ENCODE data around the gene CCDC78. TPM values are rescaled to one million over a fixed set of nuclear protein-coding genes. Genes with fewer than 3 reads are reported as not detected.

Gene CCDC78
- total RNA-seq, 4 donors from 2014 or later = 0.13 TPM; not detected in 3

DNA sequence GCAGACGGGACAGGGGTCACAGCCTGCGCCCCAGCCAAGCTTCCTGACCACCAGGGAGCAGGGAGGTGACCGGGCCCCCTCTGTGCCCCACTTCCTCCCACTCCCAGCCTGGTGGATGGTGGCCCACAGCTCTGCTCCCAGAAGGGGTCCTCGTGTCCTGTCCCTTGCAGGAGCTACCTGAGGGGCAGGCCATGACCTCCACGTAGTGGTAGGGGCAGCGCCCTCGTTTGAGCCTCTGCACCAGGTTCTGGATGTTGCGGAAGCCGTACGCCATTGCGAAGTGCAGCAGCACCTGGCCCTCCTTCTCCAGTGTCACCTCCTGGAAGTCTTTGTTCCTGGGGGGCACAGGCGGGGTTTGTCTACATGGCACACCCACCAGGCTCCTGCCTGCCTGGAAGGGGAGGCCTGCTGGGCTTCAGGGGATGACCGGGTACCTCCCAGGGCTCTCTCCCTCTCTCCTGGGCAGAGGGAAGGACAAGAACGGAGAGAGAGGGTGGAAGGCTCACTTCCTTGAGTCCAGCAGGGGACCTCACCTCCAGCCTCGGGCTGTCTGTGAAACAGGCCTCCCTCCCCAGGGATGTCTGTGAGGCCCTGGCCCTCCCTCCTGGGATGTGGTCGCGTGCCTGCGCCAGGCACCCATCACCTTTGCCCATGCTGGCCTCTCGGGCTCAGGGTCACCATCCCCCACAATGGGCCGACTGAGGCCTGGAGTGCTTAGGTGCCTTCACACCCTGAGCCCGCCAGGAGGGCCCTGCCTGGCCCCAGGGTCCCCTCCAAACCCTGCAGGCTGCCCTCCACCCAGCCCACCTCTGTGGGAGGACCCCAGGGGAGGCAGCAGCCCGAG lies 4.6 kb upstream of the CCDC78 start:
- Histone ChIP-seq H3K36me3 (peaks cover 0 to 65% of the 10 kb centered on the region in 2 donors), H3K4me3 (no peak overlapping the region), H3K9me3 (no peaks in the 10 kb centered on the region), H3K27ac (no peak overlapping the region), H3K27me3 (peaks cover 36% of the 10 kb centered on the region), H3K4me1 (peaks cover 0 to 33% (median 18%) of the 10 kb centered on the region in 3 donors)
- ATAC-seq = no peak
- TF ChIP-seq POLR2A (IDR thresholded peaks at IDR 0.05) = no peak
- TF ChIP-seq POLR2AphosphoS5 (IDR thresholded peaks at IDR 0.05) = no peak
- TF ChIP-seq EP300 (IDR thresholded peaks at IDR 0.05) = no peak
- TF ChIP-seq, protein P1, sequence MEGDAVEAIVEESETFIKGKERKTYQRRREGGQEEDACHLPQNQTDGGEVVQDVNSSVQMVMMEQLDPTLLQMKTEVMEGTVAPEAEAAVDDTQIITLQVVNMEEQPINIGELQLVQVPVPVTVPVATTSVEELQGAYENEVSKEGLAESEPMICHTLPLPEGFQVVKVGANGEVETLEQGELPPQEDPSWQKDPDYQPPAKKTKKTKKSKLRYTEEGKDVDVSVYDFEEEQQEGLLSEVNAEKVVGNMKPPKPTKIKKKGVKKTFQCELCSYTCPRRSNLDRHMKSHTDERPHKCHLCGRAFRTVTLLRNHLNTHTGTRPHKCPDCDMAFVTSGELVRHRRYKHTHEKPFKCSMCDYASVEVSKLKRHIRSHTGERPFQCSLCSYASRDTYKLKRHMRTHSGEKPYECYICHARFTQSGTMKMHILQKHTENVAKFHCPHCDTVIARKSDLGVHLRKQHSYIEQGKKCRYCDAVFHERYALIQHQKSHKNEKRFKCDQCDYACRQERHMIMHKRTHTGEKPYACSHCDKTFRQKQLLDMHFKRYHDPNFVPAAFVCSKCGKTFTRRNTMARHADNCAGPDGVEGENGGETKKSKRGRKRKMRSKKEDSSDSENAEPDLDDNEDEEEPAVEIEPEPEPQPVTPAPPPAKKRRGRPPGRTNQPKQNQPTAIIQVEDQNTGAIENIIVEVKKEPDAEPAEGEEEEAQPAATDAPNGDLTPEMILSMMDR (IDR thresholded peaks at IDR 0.05) = no peak
- 90% methylated on average over 2 of the region's 22 CpGs; no CpG with 5 or more reads in 1 of the 2 donors for WGBS, 2 donors (ENCODE audit: low coverage in 1 of 2)

DNA sequence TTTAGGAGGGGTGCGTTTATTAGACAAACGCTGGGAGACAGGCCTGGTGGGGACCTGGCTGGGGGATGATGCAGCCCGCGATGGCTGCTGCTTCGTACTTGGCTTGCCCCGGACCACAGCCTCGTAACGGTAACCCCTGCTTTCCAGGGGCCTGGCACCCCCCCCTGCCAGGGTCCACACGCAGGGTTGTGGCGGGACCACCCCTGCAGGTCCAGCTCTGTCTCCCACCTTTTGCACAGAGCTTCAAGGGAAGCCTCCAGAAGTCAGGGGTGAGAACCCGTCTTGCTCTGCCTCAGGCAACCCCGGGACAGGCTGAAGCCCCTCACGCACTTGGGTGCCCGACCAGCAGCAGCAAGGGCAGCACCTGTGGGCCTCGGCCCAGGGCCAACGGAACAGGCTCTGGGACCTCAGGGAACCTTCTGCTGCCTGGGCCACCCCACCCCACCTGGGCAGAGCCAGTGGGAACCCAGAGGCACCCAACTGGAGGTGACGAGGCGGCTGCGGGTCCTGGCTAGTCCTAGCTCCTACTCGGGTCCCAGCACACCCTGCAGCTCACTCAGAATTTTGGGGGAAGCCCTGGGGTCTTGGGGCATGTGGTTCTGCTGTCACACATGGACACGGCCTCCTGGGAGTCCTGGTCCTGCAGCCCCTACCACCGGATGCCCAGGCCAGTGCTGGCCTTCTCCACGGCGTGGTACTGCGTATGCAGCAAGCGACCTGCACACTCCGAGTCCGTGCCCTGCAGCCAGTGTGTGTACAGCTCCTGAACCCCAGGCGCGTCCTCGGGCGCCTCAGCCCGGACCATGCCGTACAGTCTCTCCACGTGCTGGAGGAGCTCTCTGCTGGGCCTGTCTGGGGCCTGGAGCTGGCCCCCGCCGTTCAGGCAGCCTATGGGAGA lies 3.8 kb upstream of the CCDC78 start:
- no peak overlapping the region for H3K27ac ChIP-seq
- WGBS, 2 donors (ENCODE audit: low coverage in 1 of 2) = no CpG with 5 or more reads among the region's 37 CpGs
- peaks cover 45% of the 10 kb centered on the region for H3K27me3 ChIP-seq
- TF ChIP-seq, protein P1 (IDR thresholded peaks at IDR 0.05) = no peak
- TF ChIP-seq POLR2AphosphoS5 (IDR thresholded peaks at IDR 0.05) = no peak
- TF ChIP-seq POLR2A (IDR thresholded peaks at IDR 0.05) = no peak
- TF ChIP-seq EP300 (IDR thresholded peaks at IDR 0.05) = no peak
- no peak for ATAC-seq
- H3K4me3 ChIP-seq = no peak overlapping the region
- no peaks in the 10 kb centered on the region for H3K9me3 ChIP-seq
- peaks cover 0 to 57% of the 10 kb centered on the region in 2 donors for H3K36me3 ChIP-seq
- peaks cover 0 to 35% (median 18%) of the 10 kb centered on the region in 3 donors for H3K4me1 ChIP-seq

DNA sequence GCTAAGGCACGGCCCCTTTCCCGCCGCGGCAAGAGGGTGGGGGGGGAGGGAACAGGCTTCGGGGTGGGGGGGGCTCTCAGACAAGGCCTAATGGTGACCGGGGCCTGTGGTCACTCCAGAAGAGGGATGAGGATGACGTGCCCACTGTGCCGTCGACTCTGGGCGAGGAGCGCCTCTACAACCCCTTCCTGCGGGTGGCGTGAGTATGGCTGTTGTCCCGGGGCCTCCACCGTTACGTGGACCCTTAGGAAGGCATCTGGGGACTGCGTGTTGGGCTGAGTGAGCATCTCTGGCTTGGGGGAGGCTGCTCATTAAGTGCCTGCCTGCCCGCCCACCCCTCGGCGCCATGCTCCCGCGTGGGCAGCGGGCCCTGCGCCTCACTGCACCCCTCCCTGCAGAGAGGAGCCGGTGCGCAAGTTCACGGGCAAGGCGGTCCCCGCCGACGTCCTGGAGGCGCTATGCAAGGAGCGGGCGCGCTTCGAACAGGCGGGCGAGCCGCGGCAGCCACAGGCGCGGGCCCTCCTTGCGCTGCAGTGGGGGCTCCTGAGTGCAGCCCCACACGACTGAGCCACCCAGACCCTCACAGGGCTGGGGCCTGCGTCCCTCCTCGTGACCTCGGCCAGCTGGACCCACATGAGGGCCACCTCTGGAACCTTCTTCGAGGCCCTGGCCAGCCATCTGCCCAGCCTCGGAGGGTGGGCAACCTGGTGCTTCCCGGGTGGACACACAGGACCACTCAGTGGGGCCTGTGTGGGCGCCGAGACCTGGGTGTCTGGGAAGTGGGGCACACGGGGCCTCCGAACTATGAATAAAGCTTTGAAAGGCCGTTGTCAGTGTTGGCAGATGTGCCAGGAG lies 2.9 kb upstream of the CCDC78 start:
- Histone ChIP-seq H3K27ac (no peak overlapping the region), H3K36me3 (peaks cover 0 to 48% of the 10 kb centered on the region in 2 donors), H3K27me3 (peaks cover 54% of the 10 kb centered on the region), H3K4me3 (peak overlapping the region in 1 of 2 donors; percentile 56), H3K9me3 (no peaks in the 10 kb centered on the region), H3K4me1 (peaks cover 0 to 35% (median 18%) of the 10 kb centered on the region in 3 donors)
- TF ChIP-seq EP300 (IDR thresholded peaks at IDR 0.05) = no peak
- TF ChIP-seq POLR2AphosphoS5 (IDR thresholded peaks at IDR 0.05) = no peak
- TF ChIP-seq POLR2A (IDR thresholded peaks at IDR 0.05) = no peak
- TF ChIP-seq, protein P1 (IDR thresholded peaks at IDR 0.05) = no peak
- ATAC-seq = no peak
- no CpG with 5 or more reads among the region's 55 CpGs for WGBS, 2 donors (ENCODE audit: low coverage in 1 of 2)

DNA sequence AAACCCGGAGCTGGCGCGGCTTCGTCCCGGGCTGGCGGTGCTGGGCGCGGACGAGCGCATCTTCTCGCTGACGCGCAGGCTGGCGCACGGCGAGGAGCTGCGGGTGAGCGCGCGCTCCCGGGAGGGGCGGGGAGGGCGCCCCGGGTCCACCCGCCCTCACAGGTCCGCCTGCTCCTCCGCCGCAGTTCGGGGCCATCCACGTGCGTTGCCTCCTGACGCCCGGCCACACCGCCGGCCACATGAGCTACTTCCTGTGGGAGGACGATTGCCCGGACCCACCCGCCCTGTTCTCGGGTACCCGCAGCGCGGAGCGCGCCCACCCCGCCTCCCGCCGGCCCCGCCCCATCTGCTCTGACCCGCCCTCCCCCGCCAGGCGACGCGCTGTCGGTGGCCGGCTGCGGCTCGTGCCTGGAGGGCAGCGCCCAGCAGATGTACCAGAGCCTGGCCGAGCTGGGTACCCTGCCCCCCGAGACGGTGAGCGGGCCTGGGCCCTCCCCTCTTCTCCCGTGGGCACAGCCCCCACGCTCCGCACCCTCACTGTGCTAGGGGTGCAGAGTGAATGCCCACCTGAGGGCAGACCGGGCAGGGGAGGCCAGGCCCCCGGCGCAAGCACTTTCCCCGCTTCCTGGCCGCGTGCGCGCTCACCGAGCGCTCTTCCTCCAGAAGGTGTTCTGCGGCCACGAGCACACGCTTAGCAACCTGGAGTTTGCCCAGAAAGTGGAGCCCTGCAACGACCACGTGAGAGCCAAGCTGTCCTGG lies 2.1 kb upstream of the CCDC78 start:
- no CpG with 5 or more reads among the region's 80 CpGs for WGBS, 2 donors (ENCODE audit: low coverage in 1 of 2)
- H3K27me3 ChIP-seq = peaks cover 55% of the 10 kb centered on the region

More for the DNA sequence above, 2.1 kb upstream of the CCDC78 start:
- no peaks in the 10 kb centered on the region for H3K9me3 ChIP-seq
- peaks cover 0 to 35% (median 18%) of the 10 kb centered on the region in 3 donors for H3K4me1 ChIP-seq
- peak overlapping the region in 2 of 4 donors; percentile 3 to 51 for H3K27ac ChIP-seq
- peak overlapping the region; percentile 6 to 56 for H3K4me3 ChIP-seq
- ATAC-seq = peak; percentile 60
- TF ChIP-seq EP300 (IDR thresholded peaks at IDR 0.05) (no peak), POLR2A (IDR thresholded peaks at IDR 0.05) (peak in 1 of 2 donors; percentile 5), POLR2AphosphoS5 (IDR thresholded peaks at IDR 0.05) (no peak)
- peaks cover 0 to 40% of the 10 kb centered on the region in 2 donors for H3K36me3 ChIP-seq
